Measurements from ENCODE around the gene KAT14. TPM values are rescaled to one million over a fixed set of nuclear protein-coding genes. Genes with fewer than 3 reads are reported as not detected.
"Not testable (repeated sequence)": the region's sequence is repeated elsewhere in the genome, so short reads cannot be mapped to it uniquely, and the experiment has no call there.

KAT14 gene
- total RNA-seq, 1 experiment from 2014 or later, result 10.8 TPM

- CTCF ChIA-PET, result no interaction called here
- no TSS peak for BruUV-seq (replicated peaks)
- TF ChIP-seq EZH2phosphoT487 (IDR thresholded peaks at IDR 0.05; ENCODE audit: borderline replicate concordance, low read length) (no peak), EZH2 (IDR thresholded peaks at IDR 0.05; ENCODE audit: low read length, unreplicated experiment) (no peak)
- TF ChIP-seq, protein P1, sequence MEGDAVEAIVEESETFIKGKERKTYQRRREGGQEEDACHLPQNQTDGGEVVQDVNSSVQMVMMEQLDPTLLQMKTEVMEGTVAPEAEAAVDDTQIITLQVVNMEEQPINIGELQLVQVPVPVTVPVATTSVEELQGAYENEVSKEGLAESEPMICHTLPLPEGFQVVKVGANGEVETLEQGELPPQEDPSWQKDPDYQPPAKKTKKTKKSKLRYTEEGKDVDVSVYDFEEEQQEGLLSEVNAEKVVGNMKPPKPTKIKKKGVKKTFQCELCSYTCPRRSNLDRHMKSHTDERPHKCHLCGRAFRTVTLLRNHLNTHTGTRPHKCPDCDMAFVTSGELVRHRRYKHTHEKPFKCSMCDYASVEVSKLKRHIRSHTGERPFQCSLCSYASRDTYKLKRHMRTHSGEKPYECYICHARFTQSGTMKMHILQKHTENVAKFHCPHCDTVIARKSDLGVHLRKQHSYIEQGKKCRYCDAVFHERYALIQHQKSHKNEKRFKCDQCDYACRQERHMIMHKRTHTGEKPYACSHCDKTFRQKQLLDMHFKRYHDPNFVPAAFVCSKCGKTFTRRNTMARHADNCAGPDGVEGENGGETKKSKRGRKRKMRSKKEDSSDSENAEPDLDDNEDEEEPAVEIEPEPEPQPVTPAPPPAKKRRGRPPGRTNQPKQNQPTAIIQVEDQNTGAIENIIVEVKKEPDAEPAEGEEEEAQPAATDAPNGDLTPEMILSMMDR (conservative IDR thresholded peaks at IDR 0.05; ENCODE audit: low read depth, low read length), result no peak
Observed at GRCh38 chr20:18101125-18101810, 36.4 kb upstream of the KAT14 start.

GRCh38 chr20:18103497-18103896 lies 34.2 kb upstream of the KAT14 start:
- DNase-seq, result no peak
- Histone ChIP-seq H3K4me3 (ENCODE audit: low read length) (no peak overlapping the region), H3K4me2 (ENCODE audit: low read length) (no peak overlapping the region), H3K27ac (ENCODE audit: low read length) (no peak overlapping the region), H3K36me3 (ENCODE audit: low read depth, low read length) (no peaks in the 10 kb centered on the region), H3K4me1 (ENCODE audit: insufficient read depth, low read length) (no peaks in the 10 kb centered on the region), H4K20me1 (ENCODE audit: low read length) (no peaks in the 10 kb centered on the region), H3K9me3 (ENCODE audit: low read length) (no peaks in the 10 kb centered on the region), H2AFZ (ENCODE audit: low read length) (no peak overlapping the region), H3K9ac (ENCODE audit: low read length) (no peak overlapping the region), H3K79me2 (ENCODE audit: low read length) (no peaks in the 10 kb centered on the region), H3K27me3 (ENCODE audit: low read length) (no peaks in the 10 kb centered on the region), H3K9me2 (replicated peaks; ENCODE audit: low read length) (no peaks in the 10 kb centered on the region), H3F3A (ENCODE audit: low read length, unreplicated experiment) (no peaks in the 10 kb centered on the region)
- CTCF ChIA-PET, result no interaction called here
- POLR2A ChIA-PET (ENCODE audit: unreplicated experiment), result interaction anchor here (0.6 kb wide), 1 partner anchor 362 kb away, joined by 7 read pairs; no protein-coding TSS in a partner anchor
- BruUV-seq (replicated peaks), result no TSS peak
- intact Hi-C loops (cut with micrococcal nuclease), result no loop called here
- ATAC-seq, result no peak
- TF ChIP-seq EZH2phosphoT487 (IDR thresholded peaks at IDR 0.05; ENCODE audit: borderline replicate concordance, low read length) (no peak), EZH2 (IDR thresholded peaks at IDR 0.05; ENCODE audit: low read length, unreplicated experiment) (no peak)
- TF ChIP-seq, protein P1 (conservative IDR thresholded peaks at IDR 0.05; ENCODE audit: low read depth, low read length), result no peak

More at GRCh38 chr20:18101125-18101810, 36.4 kb upstream of the KAT14 start:
- H4K20me1 ChIP-seq (ENCODE audit: low read length), result no peaks in the 10 kb centered on the region
- H3K9me3 ChIP-seq (ENCODE audit: low read length), result no peaks in the 10 kb centered on the region
- H3K36me3 ChIP-seq (ENCODE audit: low read depth, low read length), result no peaks in the 10 kb centered on the region
- no peaks in the 10 kb centered on the region for H3F3A ChIP-seq (ENCODE audit: low read length, unreplicated experiment)
- no peak for ATAC-seq
- H3K9me2 ChIP-seq (replicated peaks; ENCODE audit: low read length), result no peaks in the 10 kb centered on the region
- H2AFZ ChIP-seq (ENCODE audit: low read length), result no peak overlapping the region
- no peaks in the 10 kb centered on the region for H3K27me3 ChIP-seq (ENCODE audit: low read length)
- no peak overlapping the region for H3K9ac ChIP-seq (ENCODE audit: low read length)
- no peak for DNase-seq
- no peak overlapping the region for H3K27ac ChIP-seq (ENCODE audit: low read length)
- H3K79me2 ChIP-seq (ENCODE audit: low read length), result no peaks in the 10 kb centered on the region
- no peaks in the 10 kb centered on the region for H3K4me1 ChIP-seq (ENCODE audit: insufficient read depth, low read length)
- intact Hi-C loops (cut with micrococcal nuclease), result no loop called here
- H3K4me2 ChIP-seq (ENCODE audit: low read length), result no peak overlapping the region
- H3K4me3 ChIP-seq (ENCODE audit: low read length), result no peak overlapping the region
- POLR2A ChIA-PET (ENCODE audit: unreplicated experiment), result no interaction called here

- no TSS peak for BruUV-seq (replicated peaks)
- ChIA-PET CTCF (no interaction called here), POLR2A (ENCODE audit: unreplicated experiment) (no interaction called here)
- TF ChIP-seq EZH2phosphoT487 (IDR thresholded peaks at IDR 0.05; ENCODE audit: borderline replicate concordance, low read length), result no peak
- no peak for TF ChIP-seq EZH2 (IDR thresholded peaks at IDR 0.05; ENCODE audit: low read length, unreplicated experiment)
- TF ChIP-seq, protein P1 (conservative IDR thresholded peaks at IDR 0.05; ENCODE audit: low read depth, low read length), result no peak
- no peaks in the 10 kb centered on the region for H3K9me3 ChIP-seq (ENCODE audit: low read length)
- no peaks in the 10 kb centered on the region for H3K36me3 ChIP-seq (ENCODE audit: low read depth, low read length)
- no peak overlapping the region for H2AFZ ChIP-seq (ENCODE audit: low read length)
- H3K4me1 ChIP-seq (ENCODE audit: insufficient read depth, low read length), result no peaks in the 10 kb centered on the region
- no peak for DNase-seq
- H3K4me3 ChIP-seq (ENCODE audit: low read length), result no peak overlapping the region
- H3K79me2 ChIP-seq (ENCODE audit: low read length), result no peaks in the 10 kb centered on the region
- H4K20me1 ChIP-seq (ENCODE audit: low read length), result no peaks in the 10 kb centered on the region
- H3K9me2 ChIP-seq (replicated peaks; ENCODE audit: low read length), result no peaks in the 10 kb centered on the region
- no peak for ATAC-seq
- H3K27ac ChIP-seq (ENCODE audit: low read length), result no peak overlapping the region
- H3F3A ChIP-seq (ENCODE audit: low read length, unreplicated experiment), result no peaks in the 10 kb centered on the region
- H3K4me2 ChIP-seq (ENCODE audit: low read length), result no peak overlapping the region
- no peak overlapping the region for H3K9ac ChIP-seq (ENCODE audit: low read length)
- intact Hi-C loops (cut with micrococcal nuclease), result no loop called here
- no peaks in the 10 kb centered on the region for H3K27me3 ChIP-seq (ENCODE audit: low read length)
Observed at GRCh38 chr20:18108326-18108725, 29.3 kb upstream of the KAT14 start.

GRCh38 chr20:18128574-18128973 lies 9.1 kb upstream of the KAT14 start:
- H3F3A ChIP-seq (ENCODE audit: low read length, unreplicated experiment); H3K4me3 ChIP-seq (ENCODE audit: low read length); CTCF ChIA-PET; H3K4me1 ChIP-seq (ENCODE audit: insufficient read depth, low read length); intact Hi-C loops (cut with micrococcal nuclease); BruUV-seq (replicated peaks); ATAC-seq; H3K4me2 ChIP-seq (ENCODE audit: low read length); H3K27ac ChIP-seq (ENCODE audit: low read length); H3K9me3 ChIP-seq (ENCODE audit: low read length); H2AFZ ChIP-seq (ENCODE audit: low read length); H3K9me2 ChIP-seq (replicated peaks; ENCODE audit: low read length); DNase-seq; H3K36me3 ChIP-seq (ENCODE audit: low read depth, low read length); H3K9ac ChIP-seq (ENCODE audit: low read length); H3K79me2 ChIP-seq (ENCODE audit: low read length); H3K27me3 ChIP-seq (ENCODE audit: low read length); POLR2A ChIA-PET (ENCODE audit: unreplicated experiment); H4K20me1 ChIP-seq (ENCODE audit: low read length): not testable (repeated sequence)
